A673 (cell line): ENCODE measurements around the gene TBC1D5.

Experiments used
- CTCF ChIP-seq: fragments of 300-800, 200-600 bp; sonication (generic); conservative IDR thresholded peaks from 2 replicates; pipeline ENCODE4 v1.5.1; 2017; ENCODE audit warnings: low read depth, mild to moderate bottlenecking, antibody characterized with exemption, low read length, moderate library complexity, mixed read lengths
- EZH2 ChIP-seq: fragments of 200-600 bp; sonication (generic); IDR thresholded peaks from 2 replicates; pipeline ENCODE4 v1.6.1; 2017; ENCODE audit warnings: borderline replicate concordance, low read depth, mild to moderate bottlenecking, mixed read lengths, antibody characterized with exemption, low read length; ENCODE audit not compliant: poor library complexity, severe bottlenecking

DNA sequence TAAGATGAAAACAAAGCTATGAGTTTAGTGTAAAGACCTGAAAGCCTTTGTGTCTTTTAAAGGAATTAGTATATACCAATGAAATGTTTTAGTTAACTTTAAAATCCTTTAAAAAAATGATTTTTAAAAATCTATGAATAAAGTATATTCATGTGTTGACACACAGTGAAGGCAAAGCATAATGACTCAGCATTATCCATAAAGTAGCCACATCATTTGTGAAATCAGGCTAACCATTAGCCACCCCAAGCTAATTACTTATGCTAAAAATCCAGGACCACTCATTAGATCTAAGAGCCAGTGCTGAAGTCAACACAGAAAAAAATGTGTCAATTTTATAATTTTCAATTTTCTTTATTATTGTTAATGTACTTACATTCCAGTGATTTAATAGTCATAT lies 310.2 kb downstream of the TBC1D5 start:
- no peak for TF ChIP-seq CTCF
- no peak for TF ChIP-seq EZH2
